ENCODE data around the gene ANKDD1A. TPM values are rescaled to one million over a fixed set of nuclear protein-coding genes. Genes with fewer than 3 reads are reported as not detected.

The ANKDD1A gene
- total RNA-seq, 4 donors from 2014 or later: 0.82 to 7.1 (median 3.2) TPM

GRCh38 chr15:64896371-64897069 lies 15.2 kb upstream of the ANKDD1A start:
- in situ Hi-C loops (cut with MboI; ENCODE audit: low pct_ligation_motif_present in 1 of 4, low pct_unique_long_range_greater_than_20kb in 1 of 4, low sequenced_read_pairs in 3 of 4): loop anchor here in 1 of 4 donors (10.0 kb wide), 1 partner anchor 52 kb away; the partner anchor contains the start of gene PLEKHO2
- no peak for TF ChIP-seq EP300 (IDR thresholded peaks at IDR 0.05; ENCODE audit: low read depth)
- peak overlapping the region; percentile 79 to 90 (median 86) for H3K27ac ChIP-seq
- peaks cover 8 to 58% (median 15%) of the 10 kb centered on the region in 4 donors for H3K4me1 ChIP-seq
- H3K9me3 ChIP-seq: peaks cover 0 to 9% of the 10 kb centered on the region in 2 donors
- H3K36me3 ChIP-seq: no peaks in the 10 kb centered on the region
- no peak for DNase-seq
- no peak overlapping the region for H3K4me3 ChIP-seq
- H3K27me3 ChIP-seq: no peaks in the 10 kb centered on the region
- WGBS, 2 donors (ENCODE audit: low coverage in 1 of 2): 72% methylated on average over 6 of the region's 6 CpGs; no CpG with 5 or more reads in 1 of the 2 donors
- intact Hi-C loops (cut with DNase I; ENCODE audit: low total_unique reads): no loop called here

- 68% methylated on average over 6 of the region's 6 CpGs; no CpG with 5 or more reads in 1 of the 2 donors for WGBS, 2 donors (ENCODE audit: low coverage in 1 of 2)
- peak; percentile 57 for DNase-seq
- H3K9me3 ChIP-seq: peaks cover 0 to 9% of the 10 kb centered on the region in 2 donors
- peak overlapping the region; percentile 79 to 90 (median 86) for H3K27ac ChIP-seq
- H3K27me3 ChIP-seq: no peaks in the 10 kb centered on the region
- TF ChIP-seq POLR2AphosphoS5 (IDR thresholded peaks at IDR 0.05) (no peak), CTCF (IDR thresholded peaks at IDR 0.05) (no peak), EP300 (IDR thresholded peaks at IDR 0.05; ENCODE audit: low read depth) (no peak)
- H3K36me3 ChIP-seq: no peaks in the 10 kb centered on the region
- intact Hi-C loops (cut with DNase I; ENCODE audit: low total_unique reads) (no loop called here), in situ Hi-C loops (cut with MboI; ENCODE audit: low pct_ligation_motif_present in 1 of 4, low pct_unique_long_range_greater_than_20kb in 1 of 4, low sequenced_read_pairs in 3 of 4) (loop anchor here in 1 of 4 donors (10.0 kb wide), 1 partner anchor 53 kb away; the partner anchor contains the start of gene PLEKHO2)
- H3K4me1 ChIP-seq: peaks cover 8 to 53% (median 15%) of the 10 kb centered on the region in 4 donors
- H3K4me3 ChIP-seq: no peak overlapping the region
Measured at GRCh38 chr15:64897345-64897985, 14.2 kb upstream of the ANKDD1A start.

GRCh38 chr15:64898406-64898805 lies 13.3 kb upstream of the ANKDD1A start:
- 78 to 83% methylated on average over 2 to 4 of the region's 4 CpGs for WGBS, 2 donors (ENCODE audit: low coverage in 1 of 2)
- Histone ChIP-seq H3K9me3 (peaks cover 0 to 9% of the 10 kb centered on the region in 2 donors), H3K4me1 (peaks cover 8 to 44% (median 15%) of the 10 kb centered on the region in 4 donors), H3K4me3 (no peak overlapping the region), H3K27ac (peak overlapping the region; percentile 79 to 90 (median 86)), H3K27me3 (no peaks in the 10 kb centered on the region), H3K36me3 (no peaks in the 10 kb centered on the region)
- intact Hi-C loops (cut with DNase I; ENCODE audit: low total_unique reads) (no loop called here), in situ Hi-C loops (cut with MboI; ENCODE audit: low pct_ligation_motif_present in 1 of 4, low pct_unique_long_range_greater_than_20kb in 1 of 4, low sequenced_read_pairs in 3 of 4) (loop anchor here in 1 of 4 donors (10.0 kb wide), 1 partner anchor 54 kb away; the partner anchor contains the start of gene PLEKHO2)
- TF ChIP-seq POLR2A (IDR thresholded peaks at IDR 0.05) (no peak), CTCF (IDR thresholded peaks at IDR 0.05) (no peak), EP300 (IDR thresholded peaks at IDR 0.05; ENCODE audit: low read depth) (no peak)
- no peak for DNase-seq

- DNase-seq: no peak
- peaks cover 0 to 27% (median under 1%) of the 10 kb centered on the region in 4 donors for H3K4me1 ChIP-seq
- intact Hi-C loops (cut with DNase I; ENCODE audit: low total_unique reads): no loop called here
- H3K9me3 ChIP-seq: peaks cover 0 to 9% of the 10 kb centered on the region in 2 donors
- H3K27me3 ChIP-seq: no peaks in the 10 kb centered on the region
- TF ChIP-seq EP300 (IDR thresholded peaks at IDR 0.05; ENCODE audit: low read depth): no peak
- TF ChIP-seq POLR2A (IDR thresholded peaks at IDR 0.05): no peak
- TF ChIP-seq CTCF (IDR thresholded peaks at IDR 0.05): no peak
- TF ChIP-seq POLR2AphosphoS5 (IDR thresholded peaks at IDR 0.05): no peak
- 100% methylated on average over 3 to 5 of the region's 5 CpGs for WGBS, 2 donors (ENCODE audit: low coverage in 1 of 2)
- in situ Hi-C loops (cut with MboI; ENCODE audit: low pct_ligation_motif_present in 1 of 4, low pct_unique_long_range_greater_than_20kb in 1 of 4, low sequenced_read_pairs in 3 of 4): loop anchor here in 3 of 4 donors (10.0 to 25.0 kb wide), 3 partner anchors 66 to 166 kb away; no protein-coding TSS in a partner anchor
- H3K4me3 ChIP-seq: no peak overlapping the region
- H3K27ac ChIP-seq: no peak overlapping the region
- H3K36me3 ChIP-seq: no peaks in the 10 kb centered on the region
Measured at GRCh38 chr15:64901141-64901540, 10.6 kb upstream of the ANKDD1A start.

All from transverse colon (tissue), 4 donors.